GM12878 (cell line): ENCODE measurements around the gene ZNF3. TPM values are rescaled to one million over a fixed set of nuclear protein-coding genes. Genes with fewer than 3 reads are reported as not detected.

Experiments
- ATAC-seq: fragments of 200-7000 bp; cut with Tn5 transposase; 3 replicates; pipeline ENCODE4 v1.9.1; 2020; ENCODE audit warnings: mild to moderate bottlenecking, moderate library complexity
- BruUV-seq: library from RNA; stranded (reverse); fragments of 400-500 nt; replicated peaks from 2 replicates; lab custom pipeline; 2021; lab: Mats Ljungman, UMichigan
- CTCF ChIA-PET: fragments of 300-600 bp; sonication (Branson Sonifier 250); formaldehyde crosslinking; extraction: SDS; loops from one replicate; lab custom pipeline; 2021; ENCODE audit warnings: inconsistent platforms; lab: Yijun Ruan, JAX
- POLR2A ChIA-PET: fragments of 350-600 bp; formaldehyde crosslinking; extraction: SDS; loops from one replicate; lab custom pipeline; 2021; ENCODE audit warnings: inconsistent platforms; lab: Charles Lee
- RAD21 ChIA-PET: fragments of 300-600 bp; sonication (Branson Sonifier 250); formaldehyde crosslinking; loops from one replicate; lab custom pipeline; 2023; ENCODE audit warnings: antibody characterized with exemption; ENCODE audit not compliant: unreplicated experiment; lab: Charles Lee
- SMC1A ChIA-PET: fragments of 300-600 bp; sonication (Branson Sonifier 250); formaldehyde crosslinking; loops from one replicate; lab custom pipeline; 2023; ENCODE audit not compliant: unreplicated experiment, uncharacterized antibody; lab: Charles Lee
- DNase-seq: peaks from one replicate; pipeline ENCODE4 v3.0.0-alpha.2; 2011; ENCODE audit warnings: low read depth, low spot score
- FAIRE-seq: peaks from 3 replicates; lab custom pipeline; 2011; peaks lifted over from hg19 to GRCh38; lab: Jason Lieb, UNC
- H2AFZ ChIP-seq: 2 replicates; pipeline ENCODE4 v1.6.0; 2011; ENCODE audit warnings: low read depth, low read length, control low read depth; ENCODE audit not compliant: control insufficient read depth
- H3K27ac ChIP-seq: 2 replicates; pipeline ENCODE4 v1.5.1; 2011; ENCODE audit warnings: control low read depth; ENCODE audit not compliant: control insufficient read depth, insufficient read depth
- H3K27me3 ChIP-seq, 2 experiments: replicated peaks in 1 of 2; 2 replicates each; pipeline versions ENCODE4 v1.6.0 to v1.6.1; 2011; ENCODE audit warnings: low read length in 1 of 2; ENCODE audit not compliant: control insufficient read depth in 2 of 2, insufficient read depth in 2 of 2
- H3K36me3 ChIP-seq, 2 experiments: 2 replicates each; pipeline ENCODE4 v1.5.1; 2011; ENCODE audit warnings: low read length in 1 of 2; ENCODE audit not compliant: control insufficient read depth in 2 of 2, insufficient read depth in 2 of 2
- H3K4me1 ChIP-seq: 2 replicates; pipeline ENCODE4 v1.6.1; 2011; ENCODE audit warnings: mild to moderate bottlenecking, low read length, moderate library complexity, mixed read lengths; ENCODE audit not compliant: control insufficient read depth, insufficient read depth
- H3K4me2 ChIP-seq: 2 replicates; pipeline ENCODE4 v1.6.0; 2011; ENCODE audit warnings: control low read depth; ENCODE audit not compliant: control insufficient read depth, insufficient read depth
- H3K4me3 ChIP-seq: fragments of 200-600 bp; sonication (generic); 2 replicates; pipeline ENCODE4 v1.5.1; 2016
- H3K79me2 ChIP-seq: 2 replicates; pipeline ENCODE4 v1.6.0; 2011; ENCODE audit warnings: low read length; ENCODE audit not compliant: control insufficient read depth, insufficient read depth
- H3K9ac ChIP-seq: 2 replicates; pipeline ENCODE4 v1.8.0; 2011; ENCODE audit warnings: low read length, control low read depth, mixed read lengths; ENCODE audit not compliant: control insufficient read depth, insufficient read depth
- H3K9me3 ChIP-seq: replicated peaks from 3 replicates; pipeline ENCODE4 v1.5.1; 2011; ENCODE audit warnings: mild to moderate bottlenecking, low read length; ENCODE audit not compliant: control insufficient read depth, insufficient read depth
- H4K20me1 ChIP-seq: 2 replicates; pipeline ENCODE4 v1.6.0; 2011; ENCODE audit not compliant: control insufficient read depth, insufficient read depth
- BACH1 ChIP-seq: fragments of 450-650 bp; IDR thresholded peaks from 2 replicates; pipeline ENCODE4 v1.6.1; 2017; ENCODE audit warnings: mild to moderate bottlenecking, borderline replicate concordance
- CBX5 ChIP-seq: sonication (generic); IDR thresholded peaks from 2 replicates; pipeline ENCODE4 v1.6.1; 2016; ENCODE audit warnings: low read depth, moderate library complexity, mild to moderate bottlenecking, inconsistent platforms
- CHD1 ChIP-seq: IDR thresholded peaks from 2 replicates; pipeline ENCODE4 v1.6.1; 2012; ENCODE audit warnings: low read depth, low read length, improper control_type of control experiment
- HDAC2 ChIP-seq: fragments of 200-600 bp; sonication (generic); IDR thresholded peaks from 2 replicates; pipeline ENCODE4 v1.6.1; 2017
- POLR2A ChIP-seq: IDR thresholded peaks from 2 replicates; pipeline ENCODE4 v1.6.1; 2011; ENCODE audit warnings: low read depth, mild to moderate bottlenecking, low read length
- POLR2AphosphoS2 ChIP-seq: IDR thresholded peaks from 2 replicates; pipeline ENCODE4 v1.6.1; 2011; ENCODE audit warnings: low read depth, mild to moderate bottlenecking, low read length, improper control_type of control experiment, moderate library complexity
- RAD51 ChIP-seq: fragments of 450-650 bp; IDR thresholded peaks from 2 replicates; pipeline ENCODE4 v1.6.1; 2016; ENCODE audit warnings: moderate library complexity, mild to moderate bottlenecking, inconsistent platforms
- SMAD5 ChIP-seq: IDR thresholded peaks from 2 replicates; pipeline ENCODE4 v1.6.1; 2016; ENCODE audit warnings: antibody characterized with exemption, low read depth
- SREBF2 ChIP-seq: IDR thresholded peaks from 2 replicates; pipeline ENCODE4 v1.6.1; 2012; ENCODE audit warnings: mild to moderate bottlenecking, low read length
- TARDBP ChIP-seq: IDR thresholded peaks from 2 replicates; pipeline ENCODE4 v1.6.1; 2016; ENCODE audit warnings: borderline replicate concordance
- ZBED1 ChIP-seq: IDR thresholded peaks from 2 replicates; pipeline ENCODE4 v1.6.1; 2016; ENCODE audit warnings: borderline replicate concordance
- WGBS: methylation state at CpG from one replicate; pipeline ENCODE4 v1.1.6; 2016; ENCODE audit warnings: low lambda C conversion rate; ENCODE audit not compliant: insufficient replicate concordance, insufficient coverage; ENCODE audit errors: missing lambda C conversion rate; 5-methylcytosine and 5-hydroxymethylcytosine counted together
- in situ Hi-C: fragments of 300-500 bp; cut with MboI; formaldehyde crosslinking; loops from 9 replicates; pipeline ENCODE4 v1.14.3; 2018; ENCODE audit warnings: mixed read lengths
- intact Hi-C: fragments of 100-400 bp; cut with micrococcal nuclease; formaldehyde crosslinking; loops from one replicate; pipeline ENCODE4 v1.14.2; 2022; ENCODE audit not compliant: unreplicated experiment
- polyA plus RNA-seq, 11 experiments: library from polyadenylated mRNA; depleted of rRNA in 4 of 11; unstranded in 6 of 11; stranded (reverse) in 5 of 11; fragments of >200 nt; fragmentation: Nextera tagmentation in 4 of 11; fragmentation: Illumina TruSeq in 1 of 11; extraction: Ambion mirVana in 4 of 11; extraction: Trizol in 1 of 11; gene quantifications; 1 replicate in 1 of 11; 2 replicates in 10 of 11; pipeline versions ENCODE4 v1.2.1 to v1.2.3, GENCODE V29; 2011 to 2016; ENCODE audit warnings: inconsistent platforms in 2 of 11, missing spikeins in 2 of 11, low read depth in 1 of 11
- total RNA-seq, 4 experiments: library from RNA; depleted of rRNA in 3 of 4; stranded (reverse); fragments of >200 nt in 3 of 4; fragmentation: Illumina TruSeq in 1 of 4; extraction: Trizol in 1 of 4; gene quantifications; 2 replicates each; pipeline versions ENCODE4 v1.2.1 to v1.2.3, GENCODE V29; 2013 to 2021
- TF ChIP-seq, protein P1 (sequence below): fragments of 450-650 bp; formaldehyde crosslinking; IDR thresholded peaks from 2 replicates; pipeline ENCODE4 v1.4.0; 2022; ENCODE audit warnings: mild to moderate bottlenecking, moderate library complexity
- TF ChIP-seq, protein P2 (sequence below): IDR thresholded peaks from 2 replicates; pipeline ENCODE4 v1.6.1; 2011; ENCODE audit warnings: borderline replicate concordance, low read depth, mild to moderate bottlenecking, moderate library complexity, mixed read lengths, low read length; ENCODE audit not compliant: insufficient read depth; ENCODE audit errors: extremely low read length
- TF ChIP-seq, protein P3 (sequence below): fragments of 450-650 bp; IDR thresholded peaks from 2 replicates; pipeline ENCODE4 v1.6.1; 2016; ENCODE audit warnings: mild to moderate bottlenecking
- TF ChIP-seq, protein P4 (sequence below): fragments of 450-650 bp; formaldehyde crosslinking; IDR thresholded peaks from 2 replicates; pipeline ENCODE4 v1.4.0; 2020; ENCODE audit warnings: mild to moderate bottlenecking, moderate library complexity

Gene ZNF3
- total and polyA plus RNA-seq, 10 of the 15 experiments (the other 5 are each of a cell fraction or from before 2014, with no cell fraction given) = 17.2 to 37.4 (median 29.4) TPM

DNA sequence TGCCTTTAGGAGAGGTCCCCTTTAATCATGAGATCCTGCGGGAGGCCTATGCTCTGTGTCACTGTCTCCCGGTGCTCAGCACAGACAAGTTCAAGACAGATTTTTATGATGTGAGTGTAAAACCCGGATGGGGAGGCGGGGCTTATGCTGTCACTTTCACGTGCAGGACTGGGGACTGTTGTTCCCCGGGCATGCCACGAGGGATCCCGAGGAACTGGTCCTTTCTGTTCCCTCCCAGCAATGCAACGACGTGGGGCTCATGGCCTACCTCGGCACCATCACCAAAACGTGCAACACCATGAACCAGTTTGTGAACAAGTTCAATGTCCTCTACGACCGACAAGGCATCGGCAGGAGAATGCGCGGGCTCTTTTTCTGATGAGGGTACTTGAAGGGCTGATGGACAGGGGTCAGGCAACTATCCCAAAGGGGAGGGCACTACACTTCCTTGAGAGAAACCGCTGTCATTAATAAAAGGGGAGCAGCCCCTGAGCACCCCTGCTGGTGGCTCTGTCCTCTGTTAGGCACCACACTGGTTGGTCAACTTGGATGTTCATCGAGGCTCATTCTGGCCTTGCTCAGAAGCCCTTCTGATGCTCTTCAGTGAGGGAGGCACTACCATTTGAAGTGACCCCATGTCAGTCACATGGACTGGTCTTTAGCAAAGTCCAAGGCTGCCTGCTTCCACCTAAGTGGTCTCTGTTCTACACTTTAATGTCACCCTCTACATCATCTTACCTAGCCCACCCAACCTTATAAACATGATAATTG is 10.1 kb upstream of the ZNF3 start:
- ATAC-seq = peak; percentile 29
- ChIA-PET CTCF (interaction anchor here (0.6 kb wide), 1 partner anchor 715 kb away, joined by 3 read pairs; no protein-coding TSS in a partner anchor), SMC1A (no interaction called here), POLR2A (interaction anchor here (3.9 kb wide), 1 partner anchor 10 kb away, joined by 39 read pairs; the partner anchor contains the start of genes AP4M1 and MCM7), RAD21 (interaction anchor here (1.2 kb wide), 1 partner anchor 102 kb away, joined by 3 read pairs; no protein-coding TSS in a partner anchor)
- peaks cover 32 to 43% of the 10 kb centered on the region in 2 experiments for H3K36me3 ChIP-seq
- H4K20me1 ChIP-seq = peaks cover 3% of the 10 kb centered on the region; the same call in 1 of the 2 replicates
- no peak overlapping the region for H2AFZ ChIP-seq
- H3K4me3 ChIP-seq = no peak overlapping the region
- DNase-seq = no peak
- H3K9me3 ChIP-seq = no peaks in the 10 kb centered on the region
- FAIRE-seq = no peak
- no peak overlapping the region for H3K27ac ChIP-seq
- no peak overlapping the region for H3K4me2 ChIP-seq
- H3K79me2 ChIP-seq = peaks cover 10% of the 10 kb centered on the region
- H3K27me3 ChIP-seq = no peaks in the 10 kb centered on the region
- peaks cover 6% of the 10 kb centered on the region for H3K4me1 ChIP-seq
- no peak overlapping the region for H3K9ac ChIP-seq
- in situ Hi-C loops (no loop called here), intact Hi-C loops (no loop called here)
- BruUV-seq = no TSS peak
- 92% methylated on average over 19 of the region's 19 CpGs for WGBS
- TF ChIP-seq POLR2AphosphoS2 (peak; percentile 48; the same call in 1 of the 2 replicates), CHD1 (no peak), BACH1 (peak; percentile 44; the same call in 1 of the 2 replicates), TARDBP (0 out of 2 replicates have a peak, but pooled peaks have one; percentile 22), POLR2A (peak; percentile 72), SREBF2 (no peak), HDAC2 (no peak), RAD51 (no peak), ZBED1 (peak; percentile 64; the same call in 1 of the 2 replicates), SMAD5 (peak; percentile 49; the same call in 1 of the 2 replicates), CBX5 (no peak)
- TF ChIP-seq, protein P1, sequence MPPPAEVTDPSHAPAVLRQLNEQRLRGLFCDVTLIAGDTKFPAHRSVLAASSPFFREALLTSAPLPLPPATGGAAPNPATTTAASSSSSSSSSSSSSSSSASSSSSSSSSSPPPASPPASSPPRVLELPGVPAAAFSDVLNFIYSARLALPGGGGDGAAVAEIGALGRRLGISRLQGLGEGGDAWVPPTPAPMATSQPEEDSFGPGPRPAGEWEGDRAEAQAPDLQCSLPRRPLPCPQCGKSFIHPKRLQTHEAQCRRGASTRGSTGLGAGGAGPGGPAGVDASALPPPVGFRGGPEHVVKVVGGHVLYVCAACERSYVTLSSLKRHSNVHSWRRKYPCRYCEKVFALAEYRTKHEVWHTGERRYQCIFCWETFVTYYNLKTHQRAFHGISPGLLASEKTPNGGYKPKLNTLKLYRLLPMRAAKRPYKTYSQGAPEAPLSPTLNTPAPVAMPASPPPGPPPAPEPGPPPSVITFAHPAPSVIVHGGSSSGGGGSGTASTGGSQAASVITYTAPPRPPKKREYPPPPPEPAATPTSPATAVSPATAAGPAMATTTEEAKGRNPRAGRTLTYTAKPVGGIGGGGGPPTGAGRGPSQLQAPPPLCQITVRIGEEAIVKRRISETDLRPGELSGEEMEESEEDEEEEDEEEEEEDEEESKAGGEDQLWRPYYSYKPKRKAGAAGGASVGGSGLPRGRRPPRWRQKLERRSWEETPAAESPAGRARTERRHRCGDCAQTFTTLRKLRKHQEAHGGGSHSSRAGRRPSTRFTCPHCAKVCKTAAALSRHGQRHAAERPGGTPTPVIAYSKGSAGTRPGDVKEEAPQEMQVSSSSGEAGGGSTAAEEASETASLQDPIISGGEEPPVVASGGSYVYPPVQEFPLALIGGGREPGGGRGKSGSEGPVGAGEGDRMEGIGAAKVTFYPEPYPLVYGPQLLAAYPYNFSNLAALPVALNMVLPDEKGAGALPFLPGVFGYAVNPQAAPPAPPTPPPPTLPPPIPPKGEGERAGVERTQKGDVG (CRISPR knock-in tag) = no peak
- TF ChIP-seq, protein P2, sequence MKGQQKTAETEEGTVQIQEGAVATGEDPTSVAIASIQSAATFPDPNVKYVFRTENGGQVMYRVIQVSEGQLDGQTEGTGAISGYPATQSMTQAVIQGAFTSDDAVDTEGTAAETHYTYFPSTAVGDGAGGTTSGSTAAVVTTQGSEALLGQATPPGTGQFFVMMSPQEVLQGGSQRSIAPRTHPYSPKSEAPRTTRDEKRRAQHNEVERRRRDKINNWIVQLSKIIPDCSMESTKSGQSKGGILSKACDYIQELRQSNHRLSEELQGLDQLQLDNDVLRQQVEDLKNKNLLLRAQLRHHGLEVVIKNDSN = no peak
- TF ChIP-seq, protein P3, sequence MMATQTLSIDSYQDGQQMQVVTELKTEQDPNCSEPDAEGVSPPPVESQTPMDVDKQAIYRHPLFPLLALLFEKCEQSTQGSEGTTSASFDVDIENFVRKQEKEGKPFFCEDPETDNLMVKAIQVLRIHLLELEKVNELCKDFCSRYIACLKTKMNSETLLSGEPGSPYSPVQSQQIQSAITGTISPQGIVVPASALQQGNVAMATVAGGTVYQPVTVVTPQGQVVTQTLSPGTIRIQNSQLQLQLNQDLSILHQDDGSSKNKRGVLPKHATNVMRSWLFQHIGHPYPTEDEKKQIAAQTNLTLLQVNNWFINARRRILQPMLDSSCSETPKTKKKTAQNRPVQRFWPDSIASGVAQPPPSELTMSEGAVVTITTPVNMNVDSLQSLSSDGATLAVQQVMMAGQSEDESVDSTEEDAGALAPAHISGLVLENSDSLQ = no peak
- TF ChIP-seq, protein P4, sequence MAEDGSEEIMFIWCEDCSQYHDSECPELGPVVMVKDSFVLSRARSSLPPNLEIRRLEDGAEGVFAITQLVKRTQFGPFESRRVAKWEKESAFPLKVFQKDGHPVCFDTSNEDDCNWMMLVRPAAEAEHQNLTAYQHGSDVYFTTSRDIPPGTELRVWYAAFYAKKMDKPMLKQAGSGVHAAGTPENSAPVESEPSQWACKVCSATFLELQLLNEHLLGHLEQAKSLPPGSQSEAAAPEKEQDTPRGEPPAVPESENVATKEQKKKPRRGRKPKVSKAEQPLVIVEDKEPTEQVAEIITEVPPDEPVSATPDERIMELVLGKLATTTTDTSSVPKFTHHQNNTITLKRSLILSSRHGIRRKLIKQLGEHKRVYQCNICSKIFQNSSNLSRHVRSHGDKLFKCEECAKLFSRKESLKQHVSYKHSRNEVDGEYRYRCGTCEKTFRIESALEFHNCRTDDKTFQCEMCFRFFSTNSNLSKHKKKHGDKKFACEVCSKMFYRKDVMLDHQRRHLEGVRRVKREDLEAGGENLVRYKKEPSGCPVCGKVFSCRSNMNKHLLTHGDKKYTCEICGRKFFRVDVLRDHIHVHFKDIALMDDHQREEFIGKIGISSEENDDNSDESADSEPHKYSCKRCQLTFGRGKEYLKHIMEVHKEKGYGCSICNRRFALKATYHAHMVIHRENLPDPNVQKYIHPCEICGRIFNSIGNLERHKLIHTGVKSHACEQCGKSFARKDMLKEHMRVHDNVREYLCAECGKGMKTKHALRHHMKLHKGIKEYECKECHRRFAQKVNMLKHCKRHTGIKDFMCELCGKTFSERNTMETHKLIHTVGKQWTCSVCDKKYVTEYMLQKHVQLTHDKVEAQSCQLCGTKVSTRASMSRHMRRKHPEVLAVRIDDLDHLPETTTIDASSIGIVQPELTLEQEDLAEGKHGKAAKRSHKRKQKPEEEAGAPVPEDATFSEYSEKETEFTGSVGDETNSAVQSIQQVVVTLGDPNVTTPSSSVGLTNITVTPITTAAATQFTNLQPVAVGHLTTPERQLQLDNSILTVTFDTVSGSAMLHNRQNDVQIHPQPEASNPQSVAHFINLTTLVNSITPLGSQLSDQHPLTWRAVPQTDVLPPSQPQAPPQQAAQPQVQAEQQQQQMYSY = no peak
